IgD-negative memory B cell (primary cell): ENCODE results near the gene PEG3. TPM values are rescaled to one million over a fixed set of nuclear protein-coding genes. Genes with fewer than 3 reads are reported as not detected.
A peak's percentile ranks its signal among the peaks of the same experiment; 100 is the strongest.

Experiments used
- H3K27ac Mint-ChIP-seq, 3 donors: one replicate each; pipeline ENCODE4 v1.8.0; 2020 to 2022; ENCODE audit warnings: mild to moderate bottlenecking in 3 of 3, mixed read lengths in 3 of 3, moderate library complexity in 1 of 3
- H3K27me3 Mint-ChIP-seq: one replicate; pipeline ENCODE4 v1.8.0; 2021; ENCODE audit warnings: mixed read lengths
- H3K36me3 Mint-ChIP-seq: one replicate; pipeline ENCODE4 v1.8.0; 2020; ENCODE audit warnings: mild to moderate bottlenecking, mixed read lengths
- H3K4me1 Mint-ChIP-seq, 3 donors: one replicate each; pipeline ENCODE4 v1.8.0; 2020 to 2022; ENCODE audit warnings: mixed read lengths in 3 of 3, mild to moderate bottlenecking in 1 of 3
- H3K4me3 Mint-ChIP-seq, 4 donors: one replicate each; pipeline ENCODE4 v1.8.0; 2020 to 2022; ENCODE audit warnings: mild to moderate bottlenecking in 4 of 4, mixed read lengths in 4 of 4, moderate library complexity in 3 of 4
- H3K9me3 Mint-ChIP-seq, 3 donors: one replicate each; pipeline ENCODE4 v1.8.0; 2020 to 2021; ENCODE audit warnings: mixed read lengths in 3 of 3, mild to moderate bottlenecking in 1 of 3
- polyA plus RNA-seq: library from polyadenylated mRNA; unstranded; fragments of 300-500 nt; fragmentation: Illumina TruSeq; gene quantifications from one replicate; pipeline ENCODE4 v1.2.3, GENCODE V29; 2021

PEG3 gene
- polyA plus RNA-seq, 1 donor from 2014 or later: not detected

- peaks cover 3% of the 10 kb centered on the region for H3K27me3 Mint-ChIP-seq
- no peak overlapping the region for H3K27ac Mint-ChIP-seq
- H3K4me3 Mint-ChIP-seq: no peak overlapping the region
Measured at GRCh38 chr19:56832352-56832928, 8.1 kb downstream of the PEG3 start.

GRCh38 chr19:56831255-56831654, 9.3 kb downstream of the PEG3 start:
- H3K4me3 Mint-ChIP-seq: no peak overlapping the region
- H3K9me3 Mint-ChIP-seq: peaks cover 9 to 23% (median 14%) of the 10 kb centered on the region in 3 donors
- peaks cover 1% of the 10 kb centered on the region for H3K27me3 Mint-ChIP-seq
- no peaks in the 10 kb centered on the region for H3K36me3 Mint-ChIP-seq
- H3K4me1 Mint-ChIP-seq: no peaks in the 10 kb centered on the region
- no peak overlapping the region for H3K27ac Mint-ChIP-seq

More at GRCh38 chr19:56832352-56832928, 8.1 kb downstream of the PEG3 start:
- Mint-ChIP-seq H3K9me3 (peaks cover 9 to 18% (median 9%) of the 10 kb centered on the region in 3 donors), H3K4me1 (no peaks in the 10 kb centered on the region), H3K36me3 (no peaks in the 10 kb centered on the region)

- H3K9me3 Mint-ChIP-seq: peaks cover 1 to 16% (median 13%) of the 10 kb centered on the region in 3 donors
- H3K4me1 Mint-ChIP-seq: no peaks in the 10 kb centered on the region
- H3K27ac Mint-ChIP-seq: no peak overlapping the region
- H3K4me3 Mint-ChIP-seq: no peak overlapping the region
- no peaks in the 10 kb centered on the region for H3K36me3 Mint-ChIP-seq
- H3K27me3 Mint-ChIP-seq: no peaks in the 10 kb centered on the region
Measured at GRCh38 chr19:56829596-56829995, 10.9 kb downstream of the PEG3 start.

GRCh38 chr19:56827708-56828107, 12.8 kb downstream of the PEG3 start:
- Mint-ChIP-seq H3K4me1 (no peaks in the 10 kb centered on the region), H3K9me3 (peaks cover 0 to 13% (median 11%) of the 10 kb centered on the region in 3 donors), H3K4me3 (no peak overlapping the region), H3K36me3 (no peaks in the 10 kb centered on the region), H3K27me3 (no peaks in the 10 kb centered on the region), H3K27ac (no peak overlapping the region)

GRCh38 chr19:56823956-56824355, 16.6 kb downstream of the PEG3 start:
- no peak overlapping the region for H3K27ac Mint-ChIP-seq
- H3K27me3 Mint-ChIP-seq: no peaks in the 10 kb centered on the region
- no peak overlapping the region for H3K4me3 Mint-ChIP-seq
- H3K9me3 Mint-ChIP-seq: peaks cover 8 to 19% (median 16%) of the 10 kb centered on the region in 3 donors
- H3K36me3 Mint-ChIP-seq: no peaks in the 10 kb centered on the region
- no peaks in the 10 kb centered on the region for H3K4me1 Mint-ChIP-seq

GRCh38 chr19:56823417-56823816, 17.1 kb downstream of the PEG3 start:
- no peaks in the 10 kb centered on the region for H3K36me3 Mint-ChIP-seq
- peaks cover 8 to 20% (median 18%) of the 10 kb centered on the region in 3 donors for H3K9me3 Mint-ChIP-seq

GRCh38 chr19:56822755-56823154, 17.8 kb downstream of the PEG3 start:
- Mint-ChIP-seq H3K36me3 (peaks cover 3% of the 10 kb centered on the region), H3K27ac (no peak overlapping the region), H3K27me3 (no peaks in the 10 kb centered on the region), H3K4me3 (peak overlapping the region in 1 of 4 donors; percentile 30), H3K9me3 (peaks cover 12 to 21% (median 16%) of the 10 kb centered on the region in 3 donors), H3K4me1 (no peaks in the 10 kb centered on the region)

More at GRCh38 chr19:56823417-56823816, 17.1 kb downstream of the PEG3 start:
- Mint-ChIP-seq H3K27ac (no peak overlapping the region), H3K27me3 (no peaks in the 10 kb centered on the region), H3K4me3 (no peak overlapping the region), H3K4me1 (no peaks in the 10 kb centered on the region)

- Mint-ChIP-seq H3K36me3 (peaks cover 3% of the 10 kb centered on the region), H3K9me3 (peaks cover 16 to 28% (median 18%) of the 10 kb centered on the region in 3 donors), H3K4me3 (peak overlapping the region in 1 of 4 donors; percentile 70), H3K27ac (no peak overlapping the region), H3K4me1 (no peaks in the 10 kb centered on the region), H3K27me3 (no peaks in the 10 kb centered on the region)
Measured at GRCh38 chr19:56821675-56822074, 18.9 kb downstream of the PEG3 start.

GRCh38 chr19:56821209-56821608, 19.3 kb downstream of the PEG3 start:
- Mint-ChIP-seq H3K4me1 (no peaks in the 10 kb centered on the region), H3K9me3 (peaks cover 14 to 27% (median 19%) of the 10 kb centered on the region in 3 donors), H3K36me3 (peaks cover 3% of the 10 kb centered on the region), H3K4me3 (peak overlapping the region in 1 of 4 donors; percentile 70), H3K27me3 (no peaks in the 10 kb centered on the region), H3K27ac (no peak overlapping the region)

- no peak overlapping the region for H3K4me3 Mint-ChIP-seq
- H3K36me3 Mint-ChIP-seq: peaks cover 3% of the 10 kb centered on the region
- no peaks in the 10 kb centered on the region for H3K27me3 Mint-ChIP-seq
- H3K27ac Mint-ChIP-seq: no peak overlapping the region
- peaks cover 11 to 33% (median 19%) of the 10 kb centered on the region in 3 donors for H3K9me3 Mint-ChIP-seq
- H3K4me1 Mint-ChIP-seq: no peaks in the 10 kb centered on the region
Measured at GRCh38 chr19:56819166-56819565, 21.4 kb downstream of the PEG3 start.

GRCh38 chr19:56814656-56815055, 25.9 kb downstream of the PEG3 start:
- no peaks in the 10 kb centered on the region for H3K27me3 Mint-ChIP-seq
- H3K27ac Mint-ChIP-seq: no peak overlapping the region
- H3K4me3 Mint-ChIP-seq: no peak overlapping the region
- peaks cover 3% of the 10 kb centered on the region for H3K36me3 Mint-ChIP-seq
- H3K4me1 Mint-ChIP-seq: no peaks in the 10 kb centered on the region
- H3K9me3 Mint-ChIP-seq: peaks cover 7 to 36% (median 17%) of the 10 kb centered on the region in 3 donors

GRCh38 chr19:56813531-56813930, 27.0 kb downstream of the PEG3 start:
- Mint-ChIP-seq H3K4me3 (no peak overlapping the region), H3K9me3 (peaks cover 10 to 37% (median 14%) of the 10 kb centered on the region in 3 donors), H3K4me1 (no peaks in the 10 kb centered on the region), H3K27ac (no peak overlapping the region), H3K27me3 (no peaks in the 10 kb centered on the region), H3K36me3 (peaks cover 3% of the 10 kb centered on the region)

- Mint-ChIP-seq H3K27me3 (no peaks in the 10 kb centered on the region), H3K4me1 (no peaks in the 10 kb centered on the region), H3K27ac (no peak overlapping the region), H3K4me3 (no peak overlapping the region), H3K36me3 (no peaks in the 10 kb centered on the region), H3K9me3 (peaks cover 4 to 21% (median 12%) of the 10 kb centered on the region in 3 donors)
Measured at GRCh38 chr19:56811480-56811879, 29.0 kb downstream of the PEG3 start.

- Mint-ChIP-seq H3K27me3 (no peaks in the 10 kb centered on the region), H3K9me3 (peaks cover 6 to 28% (median 20%) of the 10 kb centered on the region in 3 donors), H3K27ac (no peak overlapping the region), H3K4me3 (no peak overlapping the region), H3K36me3 (no peaks in the 10 kb centered on the region), H3K4me1 (no peaks in the 10 kb centered on the region)
Measured at GRCh38 chr19:56810260-56810659, 30.3 kb downstream of the PEG3 start.

GRCh38 chr19:56808717-56809392, 31.7 kb downstream of the PEG3 start:
- Mint-ChIP-seq H3K4me1 (no peaks in the 10 kb centered on the region), H3K27ac (no peak overlapping the region), H3K9me3 (peaks cover 10 to 24% (median 23%) of the 10 kb centered on the region in 3 donors), H3K4me3 (no peak overlapping the region), H3K36me3 (no peaks in the 10 kb centered on the region), H3K27me3 (no peaks in the 10 kb centered on the region)

GRCh38 chr19:56806639-56807038, 33.9 kb downstream of the PEG3 start:
- Mint-ChIP-seq H3K36me3 (no peaks in the 10 kb centered on the region), H3K27me3 (no peaks in the 10 kb centered on the region), H3K27ac (no peak overlapping the region), H3K4me1 (no peaks in the 10 kb centered on the region), H3K4me3 (no peak overlapping the region), H3K9me3 (peaks cover 8 to 25% (median 23%) of the 10 kb centered on the region in 3 donors)
